ENCODE results near the gene HACD2.
"Not testable (repeated sequence)": the region's sequence is repeated elsewhere in the genome, so short reads cannot be mapped to it uniquely, and the experiment has no call there.

The HACD2 gene

GRCh38 chr3:123602325-123602724 is 17.5 kb upstream of the HACD2 start:
- no peak for TF ChIP-seq CTCF (IDR thresholded peaks at IDR 0.05; ENCODE audit: control insufficient read depth, extremely low read depth, insufficient read depth)
- peak; percentile 96 for DNase-seq (ENCODE audit: low read depth)
- H3K4me3 ChIP-seq (ENCODE audit: low read depth, low read length): no peak overlapping the region

GRCh38 chr3:123600863-123601262 is 16.0 kb upstream of the HACD2 start:
- not testable (repeated sequence) for DNase-seq (ENCODE audit: low read depth); H3K4me3 ChIP-seq (ENCODE audit: low read depth, low read length)

- peak; percentile 98 for DNase-seq (ENCODE audit: low read depth)
- 0 out of 2 replicates have a peak overlapping the region, but pooled peaks have one; percentile 5 for H3K4me3 ChIP-seq (ENCODE audit: low read depth, low read length)
- TF ChIP-seq CTCF (IDR thresholded peaks at IDR 0.05; ENCODE audit: control insufficient read depth, extremely low read depth, insufficient read depth): no peak
Observed at GRCh38 chr3:123597561-123597960, 12.7 kb upstream of the HACD2 start.

- no peak for TF ChIP-seq CTCF (IDR thresholded peaks at IDR 0.05; ENCODE audit: control insufficient read depth, extremely low read depth, insufficient read depth)
- H3K4me3 ChIP-seq (ENCODE audit: low read depth, low read length): no peak overlapping the region
- DNase-seq (ENCODE audit: low read depth): no peak
Observed at GRCh38 chr3:123595396-123596180, 10.7 kb upstream of the HACD2 start.

- DNase-seq (ENCODE audit: low read depth): no peak
- no peak overlapping the region for H3K4me3 ChIP-seq (ENCODE audit: low read depth, low read length)
- TF ChIP-seq CTCF (IDR thresholded peaks at IDR 0.05; ENCODE audit: control insufficient read depth, extremely low read depth, insufficient read depth): no peak
Observed at GRCh38 chr3:123593381-123593780, 8.5 kb upstream of the HACD2 start.

- H3K4me3 ChIP-seq (ENCODE audit: low read depth, low read length): no peak overlapping the region
- TF ChIP-seq CTCF (IDR thresholded peaks at IDR 0.05; ENCODE audit: control insufficient read depth, extremely low read depth, insufficient read depth): no peak
- no peak for DNase-seq (ENCODE audit: low read depth)
Observed at GRCh38 chr3:123590685-123591450, 6.0 kb upstream of the HACD2 start.

- TF ChIP-seq CTCF (IDR thresholded peaks at IDR 0.05; ENCODE audit: control insufficient read depth, extremely low read depth, insufficient read depth): no peak
- DNase-seq (ENCODE audit: low read depth): no peak
- no peak overlapping the region for H3K4me3 ChIP-seq (ENCODE audit: low read depth, low read length)
Observed at GRCh38 chr3:123587401-123587800, 2.5 kb upstream of the HACD2 start.

All from LNCaP clone FGC (cell line).